ENCODE measurements around the gene AADAT. TPM values are rescaled to one million over a fixed set of nuclear protein-coding genes. Genes with fewer than 3 reads are reported as not detected.
"Not testable (repeated sequence)": the region's sequence is repeated elsewhere in the genome, so short reads cannot be mapped to it uniquely, and the experiment has no call there.

AADAT gene
- total RNA-seq, 3 donors from 2014 or later = not detected

GRCh38 chr4:170071196-170071595 lies 18.6 kb downstream of the AADAT start:
- no peaks in the 10 kb centered on the region for H3K4me1 Mint-ChIP-seq (ENCODE audit: low read depth)
- ATAC-seq (no peak), DNase-seq (no peak)
- H3K4me3 Mint-ChIP-seq = no peak overlapping the region
- no peaks in the 10 kb centered on the region for H3K36me3 Mint-ChIP-seq (ENCODE audit: insufficient read depth)
- H3K27me3 Mint-ChIP-seq (ENCODE audit: low read depth) = no peaks in the 10 kb centered on the region
- H3K9me3 Mint-ChIP-seq = no peaks in the 10 kb centered on the region

DNA sequence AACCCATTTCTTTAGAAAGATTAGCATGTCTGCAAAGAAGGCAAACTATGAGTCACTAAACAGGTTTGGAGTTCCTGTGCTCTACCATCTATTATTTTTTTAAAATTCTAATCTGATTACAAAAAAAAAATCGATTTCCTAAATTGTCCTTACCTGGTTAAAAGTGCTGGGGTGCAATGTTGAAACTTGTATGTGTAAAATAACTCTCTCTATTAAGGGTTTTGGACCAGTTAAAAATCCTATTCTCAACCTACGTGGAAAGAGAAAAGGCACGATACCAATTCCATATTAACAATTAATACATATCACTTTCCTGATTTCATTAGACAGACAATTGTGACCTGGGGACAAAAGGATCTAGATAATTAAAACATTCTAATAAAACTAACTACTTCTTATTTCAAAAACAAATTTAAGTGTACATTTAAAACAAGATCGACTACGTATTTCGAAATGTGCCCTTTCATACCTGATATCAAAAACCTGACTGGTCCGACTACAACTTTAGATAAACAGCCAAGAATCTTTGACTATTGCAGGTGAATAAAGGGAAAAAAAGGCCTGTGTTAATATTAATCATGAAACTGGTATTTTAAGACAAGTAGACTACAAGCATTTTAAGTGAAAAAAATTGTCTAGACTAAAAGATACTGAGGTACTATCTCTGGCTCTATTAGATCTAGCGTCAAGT lies 21.2 kb downstream of the AADAT start:
- Mint-ChIP-seq H3K36me3 (ENCODE audit: insufficient read depth) (no peaks in the 10 kb centered on the region), H3K4me1 (ENCODE audit: low read depth) (no peaks in the 10 kb centered on the region), H3K27me3 (ENCODE audit: low read depth) (peaks cover 3% of the 10 kb centered on the region), H3K9me3 (no peaks in the 10 kb centered on the region), H3K4me3 (no peak overlapping the region)
- ATAC-seq (no peak), DNase-seq (no peak)

GRCh38 chr4:170059421-170059820 lies 30.3 kb downstream of the AADAT start:
- Mint-ChIP-seq H3K36me3 (ENCODE audit: insufficient read depth) (no peaks in the 10 kb centered on the region), H3K9me3 (no peaks in the 10 kb centered on the region), H3K4me1 (ENCODE audit: low read depth) (no peaks in the 10 kb centered on the region), H3K4me3 (no peak overlapping the region), H3K27me3 (ENCODE audit: low read depth) (no peaks in the 10 kb centered on the region)
- DNase-seq (no peak), ATAC-seq (no peak)

DNA sequence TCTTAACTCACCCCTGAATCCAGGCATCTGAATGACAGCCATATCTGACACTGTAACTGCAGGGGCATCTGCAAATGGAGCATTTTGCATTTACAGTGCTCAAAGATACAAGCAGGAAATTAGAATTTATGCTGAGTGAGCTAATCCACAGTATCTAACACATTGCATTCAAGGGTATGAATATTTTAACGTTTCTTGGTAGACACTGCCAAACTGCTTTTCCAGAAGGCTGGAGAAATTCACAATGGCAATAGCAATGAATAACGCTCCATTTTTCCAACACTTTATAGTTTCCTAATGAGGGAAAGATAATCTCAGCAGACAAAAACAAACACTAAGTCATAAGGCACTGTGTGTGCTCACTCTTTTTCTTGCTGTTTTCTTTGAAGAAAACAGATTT lies 30.9 kb downstream of the AADAT start:
- Mint-ChIP-seq H3K9me3 (no peaks in the 10 kb centered on the region), H3K4me1 (ENCODE audit: low read depth) (no peaks in the 10 kb centered on the region), H3K27me3 (ENCODE audit: low read depth) (no peaks in the 10 kb centered on the region), H3K4me3 (no peak overlapping the region), H3K36me3 (ENCODE audit: insufficient read depth) (no peaks in the 10 kb centered on the region)
- DNase-seq (no peak), ATAC-seq (no peak)

- Mint-ChIP-seq H3K9me3 (no peaks in the 10 kb centered on the region), H3K4me1 (ENCODE audit: low read depth) (no peaks in the 10 kb centered on the region), H3K36me3 (ENCODE audit: insufficient read depth) (no peaks in the 10 kb centered on the region), H3K27me3 (ENCODE audit: low read depth) (peaks cover under 1% of the 10 kb centered on the region), H3K4me3 (no peak overlapping the region)
- ATAC-seq (no peak), DNase-seq (no peak)
Measured at GRCh38 chr4:170057866-170058265, 31.9 kb downstream of the AADAT start.

DNA sequence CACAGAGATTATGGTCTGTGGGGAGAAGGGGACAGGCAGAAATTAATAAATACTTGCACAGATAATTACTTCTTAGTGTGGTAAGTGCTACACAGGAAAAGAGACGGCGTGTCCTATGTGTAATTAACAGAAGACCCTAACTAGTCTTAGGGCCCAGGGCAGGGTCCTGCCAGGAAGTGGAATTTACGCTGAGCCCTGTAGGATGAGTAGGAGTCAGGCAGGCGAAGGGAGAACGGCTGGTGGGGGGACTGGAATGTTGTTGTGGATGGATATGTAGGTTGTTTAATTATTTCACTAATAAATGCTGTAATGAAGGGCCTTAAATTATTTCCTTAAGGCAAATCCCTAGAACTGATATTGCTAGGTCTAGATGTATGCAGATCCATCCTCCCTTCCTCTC lies 36.8 kb downstream of the AADAT start:
- H3K4me3 Mint-ChIP-seq = no peak overlapping the region

DNA sequence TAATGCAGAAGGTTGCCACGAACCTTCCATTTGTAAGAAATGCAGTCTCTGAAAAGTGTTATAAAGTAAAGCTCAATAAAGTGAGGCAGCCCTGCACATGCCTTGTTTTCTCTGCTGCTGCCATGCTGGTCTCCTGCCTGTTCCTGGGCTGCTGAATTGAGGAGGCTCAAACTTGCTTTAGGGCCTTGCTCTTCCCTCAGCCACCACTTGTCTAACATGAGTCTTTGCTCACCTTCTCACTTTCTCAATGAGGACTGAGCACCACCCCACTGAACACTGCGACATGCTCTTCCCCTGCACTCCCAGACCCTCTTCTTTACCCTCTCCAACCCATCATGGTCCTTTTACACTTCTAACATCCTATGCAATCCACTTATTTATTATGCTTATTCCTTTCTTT lies 38.4 kb downstream of the AADAT start:
- no peak for DNase-seq
- Mint-ChIP-seq H3K4me3 (no peak overlapping the region), H3K9me3 (no peaks in the 10 kb centered on the region), H3K4me1 (ENCODE audit: low read depth) (no peaks in the 10 kb centered on the region), H3K36me3 (ENCODE audit: insufficient read depth) (no peaks in the 10 kb centered on the region), H3K27me3 (ENCODE audit: low read depth) (peaks cover 7% of the 10 kb centered on the region)
- no peak for ATAC-seq

More for the DNA sequence above, 36.8 kb downstream of the AADAT start:
- Mint-ChIP-seq H3K36me3 (ENCODE audit: insufficient read depth) (no peaks in the 10 kb centered on the region), H3K9me3 (no peaks in the 10 kb centered on the region), H3K27me3 (ENCODE audit: low read depth) (peaks cover 7% of the 10 kb centered on the region), H3K4me1 (ENCODE audit: low read depth) (no peaks in the 10 kb centered on the region)
- no peak for DNase-seq
- ATAC-seq = no peak

DNA sequence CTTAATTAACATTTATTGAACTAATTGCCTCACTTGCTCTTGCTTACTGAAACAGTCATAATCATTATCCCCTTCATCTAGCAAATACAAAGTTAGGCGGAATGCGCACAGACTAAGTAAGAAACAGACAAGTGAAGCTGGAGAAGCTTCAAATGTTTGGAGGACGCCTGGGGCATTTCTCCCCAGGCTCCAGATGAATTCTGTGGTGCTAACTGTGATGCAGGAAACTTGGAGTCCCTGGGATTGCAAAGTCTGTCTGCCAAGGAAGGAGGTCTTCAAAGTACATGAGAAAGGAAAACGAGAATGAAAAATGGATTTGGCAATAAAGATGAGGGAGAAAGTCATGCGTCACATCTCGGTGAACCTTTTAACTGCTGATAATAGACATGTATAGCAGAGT lies 40.0 kb downstream of the AADAT start:
- no peak for DNase-seq
- H3K4me3 Mint-ChIP-seq = no peak overlapping the region
- no peaks in the 10 kb centered on the region for H3K4me1 Mint-ChIP-seq (ENCODE audit: low read depth)
- H3K9me3 Mint-ChIP-seq = no peaks in the 10 kb centered on the region
- H3K36me3 Mint-ChIP-seq (ENCODE audit: insufficient read depth) = no peaks in the 10 kb centered on the region
- ATAC-seq = no peak
- peaks cover 7% of the 10 kb centered on the region for H3K27me3 Mint-ChIP-seq (ENCODE audit: low read depth)

GRCh38 chr4:170047771-170048354 lies 41.9 kb downstream of the AADAT start:
- H3K27me3 Mint-ChIP-seq (ENCODE audit: low read depth) = peaks cover 6% of the 10 kb centered on the region
- no peaks in the 10 kb centered on the region for H3K36me3 Mint-ChIP-seq (ENCODE audit: insufficient read depth)
- H3K9me3 Mint-ChIP-seq = no peaks in the 10 kb centered on the region
- no peak for ATAC-seq
- H3K4me1 Mint-ChIP-seq (ENCODE audit: low read depth) = no peaks in the 10 kb centered on the region
- H3K4me3 Mint-ChIP-seq = no peak overlapping the region
- peak; percentile 47 for DNase-seq

GRCh38 chr4:170046156-170046555 lies 43.6 kb downstream of the AADAT start:
- not testable (repeated sequence) for DNase-seq; H3K9me3 Mint-ChIP-seq; H3K27me3 Mint-ChIP-seq (ENCODE audit: low read depth); ATAC-seq; H3K4me1 Mint-ChIP-seq (ENCODE audit: low read depth); H3K36me3 Mint-ChIP-seq (ENCODE audit: insufficient read depth); H3K4me3 Mint-ChIP-seq

GRCh38 chr4:170040031-170040680 lies 49.6 kb downstream of the AADAT start:
- no peaks in the 10 kb centered on the region for H3K4me1 Mint-ChIP-seq (ENCODE audit: low read depth)
- H3K4me3 Mint-ChIP-seq = no peak overlapping the region
- H3K27me3 Mint-ChIP-seq (ENCODE audit: low read depth) = peaks cover 1% of the 10 kb centered on the region

GRCh38 chr4:170038769-170039168 lies 51.0 kb downstream of the AADAT start:
- no peak overlapping the region for H3K4me3 Mint-ChIP-seq
- H3K27me3 Mint-ChIP-seq (ENCODE audit: low read depth) = peaks cover 3% of the 10 kb centered on the region
- H3K4me1 Mint-ChIP-seq (ENCODE audit: low read depth) = no peaks in the 10 kb centered on the region
- DNase-seq (no peak), ATAC-seq (no peak)
- H3K36me3 Mint-ChIP-seq (ENCODE audit: insufficient read depth) = no peaks in the 10 kb centered on the region
- no peaks in the 10 kb centered on the region for H3K9me3 Mint-ChIP-seq

More at GRCh38 chr4:170040031-170040680, 49.6 kb downstream of the AADAT start:
- Mint-ChIP-seq H3K36me3 (ENCODE audit: insufficient read depth) (no peaks in the 10 kb centered on the region), H3K9me3 (no peaks in the 10 kb centered on the region)
- ATAC-seq = no peak
- no peak for DNase-seq

DNA sequence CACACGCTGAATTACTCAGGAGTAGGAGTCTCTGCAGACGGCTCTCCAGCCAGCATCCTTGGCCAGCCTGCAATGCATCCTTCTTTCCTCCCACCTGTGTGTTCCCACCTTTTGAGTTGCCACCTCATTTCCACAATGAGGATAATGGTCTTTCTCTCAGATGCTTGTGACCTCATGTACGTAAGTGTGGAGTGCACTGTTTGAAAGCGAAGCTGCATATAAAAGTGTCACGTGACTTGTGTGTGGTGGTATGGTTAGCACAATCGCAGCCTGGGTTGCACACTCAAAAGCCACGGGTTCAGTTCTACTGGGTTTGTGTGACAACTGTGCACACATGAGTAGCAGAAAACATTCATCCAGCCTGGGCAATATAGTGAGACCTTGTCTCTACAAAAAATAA lies 51.5 kb downstream of the AADAT start:
- Mint-ChIP-seq H3K9me3 (no peaks in the 10 kb centered on the region), H3K4me3 (no peak overlapping the region), H3K27me3 (ENCODE audit: low read depth) (peaks cover 3% of the 10 kb centered on the region), H3K4me1 (ENCODE audit: low read depth) (no peaks in the 10 kb centered on the region), H3K36me3 (ENCODE audit: insufficient read depth) (no peaks in the 10 kb centered on the region)
- DNase-seq (no peak), ATAC-seq (no peak)

GRCh38 chr4:170037481-170037880 lies 52.3 kb downstream of the AADAT start:
- H3K9me3 Mint-ChIP-seq = no peaks in the 10 kb centered on the region
- H3K4me3 Mint-ChIP-seq = no peak overlapping the region

GRCh38 chr4:170035845-170036244 lies 53.9 kb downstream of the AADAT start:
- Mint-ChIP-seq H3K9me3 (no peaks in the 10 kb centered on the region), H3K4me3 (no peak overlapping the region), H3K27me3 (ENCODE audit: low read depth) (peaks cover 3% of the 10 kb centered on the region), H3K36me3 (ENCODE audit: insufficient read depth) (no peaks in the 10 kb centered on the region), H3K4me1 (ENCODE audit: low read depth) (no peaks in the 10 kb centered on the region)
- no peak for ATAC-seq
- DNase-seq = no peak

More at GRCh38 chr4:170037481-170037880, 52.3 kb downstream of the AADAT start:
- no peaks in the 10 kb centered on the region for H3K36me3 Mint-ChIP-seq (ENCODE audit: insufficient read depth)
- no peaks in the 10 kb centered on the region for H3K4me1 Mint-ChIP-seq (ENCODE audit: low read depth)
- H3K27me3 Mint-ChIP-seq (ENCODE audit: low read depth) = peaks cover 3% of the 10 kb centered on the region
- no peak for ATAC-seq
- DNase-seq = no peak

Data from activated T-cell treated with anti-CD3 and anti-CD28 coated beads, Interleukin-2, amount 50 U/mL, for 4 hours (primary cell).